RCC 7860 (cell line): Measurements from ENCODE around the gene TRIM41.
"Not testable (repeated sequence)": the region's sequence is repeated elsewhere in the genome, so short reads cannot be mapped to it uniquely, and the experiment has no call there.

Experiments used
- DNase-seq: peaks from one replicate; pipeline ENCODE4 v3.0.0-alpha.2; 2015; ENCODE audit warnings: low spot score
- FAIRE-seq: peaks from 2 replicates; lab custom pipeline; 2012; peaks lifted over from hg19 to GRCh38; lab: Jason Lieb, UNC

The TRIM41 gene

DNA sequence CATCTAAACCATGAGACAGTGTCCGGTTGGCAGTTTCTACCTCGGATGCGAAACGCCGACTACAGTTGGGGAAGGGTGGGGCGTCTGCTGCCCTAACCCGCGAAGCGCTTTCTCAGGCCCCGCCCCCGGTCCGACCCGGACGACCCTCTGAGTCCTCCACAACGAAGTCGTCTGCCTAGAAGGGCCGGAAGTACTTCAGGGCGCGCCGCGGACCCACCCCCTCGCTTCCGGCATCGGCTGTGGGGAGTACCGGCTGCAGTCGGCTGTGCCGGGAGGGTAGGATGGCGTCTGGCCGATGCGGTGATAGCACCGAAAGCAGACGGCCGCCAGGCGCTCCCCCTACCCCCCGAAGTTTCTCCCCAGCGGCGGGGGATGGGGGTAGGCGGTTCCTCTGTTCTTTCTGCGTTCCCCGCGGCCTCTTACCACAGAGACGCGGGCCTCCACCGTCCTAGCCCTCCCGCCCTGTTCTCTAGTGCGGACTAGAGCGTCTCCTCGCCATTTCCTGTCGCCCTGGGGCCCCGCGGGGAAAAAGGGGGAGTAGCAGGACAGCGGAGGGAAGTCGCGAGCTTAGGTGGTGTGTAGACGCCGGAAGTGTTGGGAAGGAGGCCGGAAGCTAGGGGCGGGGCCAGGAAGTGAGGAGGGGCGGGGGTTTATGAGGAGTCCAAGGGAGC lies at the start of gene TRIM41:
TRIM41 (plus strand) TSS at position 224 of the 671 bp plus-strand sequence. CDS start 719 bp downstream, outside the sequence.
- DNase-seq (peak; percentile 96), FAIRE-seq (peak; percentile 81)

GRCh38 chr5:181173420-181174342 lies 49.4 kb upstream of the TRIM41 start:
- DNase-seq (peak; percentile 60), FAIRE-seq (no peak)

- DNase-seq, result no peak
- no peak for FAIRE-seq
Observed at GRCh38 chr5:181176254-181176952, 46.7 kb upstream of the TRIM41 start.

DNA sequence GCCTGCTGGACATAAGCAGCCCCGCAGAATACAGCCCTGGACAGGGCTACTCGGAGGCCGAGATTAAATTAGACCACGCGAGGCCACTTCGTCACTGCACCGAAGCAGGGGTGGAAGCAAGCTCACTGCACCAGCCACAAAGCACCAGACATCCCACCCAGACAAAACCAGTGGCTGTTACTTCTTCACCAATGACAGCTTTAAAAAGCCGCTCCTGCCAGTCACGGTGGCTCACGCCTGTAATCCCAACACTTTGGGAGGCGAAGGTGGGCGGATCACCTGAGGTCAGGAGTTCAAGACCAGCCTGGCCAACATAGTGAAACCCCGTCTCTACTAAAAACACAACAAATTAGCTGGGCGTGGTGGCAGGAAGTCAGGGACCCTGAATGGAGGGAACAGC lies 45.5 kb upstream of the TRIM41 start:
- not testable (repeated sequence) for FAIRE-seq, DNase-seq

- peak; percentile 59 for DNase-seq
- no peak for FAIRE-seq
Observed at GRCh38 chr5:181181650-181182565, 41.2 kb upstream of the TRIM41 start.

GRCh38 chr5:181182651-181183050 lies 40.4 kb upstream of the TRIM41 start:
- DNase-seq (no peak), FAIRE-seq (no peak)

DNA sequence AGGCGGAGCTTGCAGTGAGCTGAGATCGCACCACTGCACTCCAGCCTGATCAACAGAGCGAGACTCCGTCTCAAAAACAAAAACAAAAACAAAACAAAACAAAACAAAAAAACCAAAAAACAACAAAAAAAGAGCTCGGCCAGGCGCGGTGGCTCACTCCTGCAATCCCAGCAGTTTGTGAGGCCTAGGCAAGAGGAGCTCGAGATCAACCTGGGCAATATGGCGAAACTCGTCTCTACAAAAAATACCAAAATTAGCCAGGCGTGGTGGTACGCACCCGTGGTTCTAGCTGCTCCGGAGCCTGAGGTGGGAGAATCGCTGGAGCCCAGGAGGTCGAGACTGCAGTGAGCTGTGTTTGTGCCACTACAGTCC lies 38.2 kb upstream of the TRIM41 start:
- FAIRE-seq (no peak), DNase-seq (no peak)

GRCh38 chr5:181185560-181185959 lies 37.5 kb upstream of the TRIM41 start:
- FAIRE-seq, result no peak

GRCh38 chr5:181186022-181186421 lies 37.1 kb upstream of the TRIM41 start:
- FAIRE-seq, result no peak
- no peak for DNase-seq

More at GRCh38 chr5:181185560-181185959, 37.5 kb upstream of the TRIM41 start:
- DNase-seq, result no peak

DNA sequence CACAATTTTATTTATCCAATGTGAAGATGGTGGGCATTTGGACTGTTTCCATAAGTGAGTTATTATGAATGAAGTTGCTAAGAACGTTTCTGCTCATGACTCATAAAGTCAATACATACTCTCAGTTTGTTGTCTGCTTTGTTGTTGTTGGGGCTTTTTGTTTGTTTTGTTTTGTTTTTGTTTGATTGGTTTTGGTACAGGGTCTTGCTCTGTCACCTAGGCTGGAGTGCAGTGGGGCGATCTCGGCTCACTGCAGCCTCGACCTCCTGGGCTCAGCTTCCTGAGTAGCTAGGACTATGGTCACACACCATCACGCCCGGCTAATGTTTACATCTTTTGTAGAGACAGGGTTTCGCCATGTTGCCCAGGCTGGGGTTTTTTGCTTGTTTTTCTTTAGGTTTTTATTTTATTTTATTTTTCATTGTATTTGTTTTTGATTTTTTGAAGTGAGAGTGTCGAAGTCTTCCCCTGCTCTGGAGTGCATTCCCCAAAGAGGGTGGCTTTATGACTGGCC lies 36.0 kb upstream of the TRIM41 start:
- DNase-seq, result peak; percentile 45
- FAIRE-seq, result no peak

GRCh38 chr5:181187500-181188213 lies 35.4 kb upstream of the TRIM41 start:
- FAIRE-seq (no peak), DNase-seq (peak; percentile 94)

- peak; percentile 22 for FAIRE-seq
- peak; percentile 84 for DNase-seq
Observed at GRCh38 chr5:181188700-181189362, 34.2 kb upstream of the TRIM41 start.

- DNase-seq (no peak), FAIRE-seq (no peak)
Observed at GRCh38 chr5:181189363-181189961, 33.6 kb upstream of the TRIM41 start.

DNA sequence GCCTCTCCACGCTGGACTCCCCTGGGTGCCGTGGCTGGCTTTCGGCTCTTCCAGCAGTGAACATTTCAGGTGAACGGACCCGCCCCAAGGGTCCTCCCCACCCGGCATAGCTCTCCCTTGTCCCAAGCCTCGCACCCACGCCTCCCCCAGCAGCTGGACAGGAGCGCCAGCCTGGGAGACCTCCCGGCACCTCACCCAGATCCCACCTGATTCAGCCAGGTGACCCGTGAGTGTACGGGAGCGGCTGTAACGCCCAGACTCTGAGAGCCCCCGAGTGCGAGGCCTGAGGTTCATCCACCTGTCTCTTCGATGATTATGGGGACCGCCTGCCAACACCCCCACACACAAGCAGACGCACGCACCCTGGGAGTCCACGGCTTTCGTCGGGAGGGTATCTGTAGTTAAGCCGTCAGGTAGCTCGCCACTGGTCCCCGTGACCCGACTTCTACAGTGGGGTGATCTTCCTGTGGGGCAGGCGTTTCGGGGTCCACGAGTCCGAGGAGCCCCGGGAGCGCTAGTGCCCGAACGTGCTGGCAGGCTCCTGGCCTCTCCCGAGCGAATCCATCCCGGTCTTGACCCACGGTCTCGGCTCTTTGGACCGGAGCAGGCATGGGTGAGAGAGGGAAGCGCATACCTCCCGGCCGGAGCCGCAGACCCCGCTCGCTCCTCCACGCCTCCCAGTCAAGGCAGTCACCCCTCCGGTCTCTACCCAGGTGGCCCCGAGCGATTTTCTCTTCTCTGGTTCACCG lies 32.9 kb upstream of the TRIM41 start:
- FAIRE-seq (no peak), DNase-seq (no peak)

DNA sequence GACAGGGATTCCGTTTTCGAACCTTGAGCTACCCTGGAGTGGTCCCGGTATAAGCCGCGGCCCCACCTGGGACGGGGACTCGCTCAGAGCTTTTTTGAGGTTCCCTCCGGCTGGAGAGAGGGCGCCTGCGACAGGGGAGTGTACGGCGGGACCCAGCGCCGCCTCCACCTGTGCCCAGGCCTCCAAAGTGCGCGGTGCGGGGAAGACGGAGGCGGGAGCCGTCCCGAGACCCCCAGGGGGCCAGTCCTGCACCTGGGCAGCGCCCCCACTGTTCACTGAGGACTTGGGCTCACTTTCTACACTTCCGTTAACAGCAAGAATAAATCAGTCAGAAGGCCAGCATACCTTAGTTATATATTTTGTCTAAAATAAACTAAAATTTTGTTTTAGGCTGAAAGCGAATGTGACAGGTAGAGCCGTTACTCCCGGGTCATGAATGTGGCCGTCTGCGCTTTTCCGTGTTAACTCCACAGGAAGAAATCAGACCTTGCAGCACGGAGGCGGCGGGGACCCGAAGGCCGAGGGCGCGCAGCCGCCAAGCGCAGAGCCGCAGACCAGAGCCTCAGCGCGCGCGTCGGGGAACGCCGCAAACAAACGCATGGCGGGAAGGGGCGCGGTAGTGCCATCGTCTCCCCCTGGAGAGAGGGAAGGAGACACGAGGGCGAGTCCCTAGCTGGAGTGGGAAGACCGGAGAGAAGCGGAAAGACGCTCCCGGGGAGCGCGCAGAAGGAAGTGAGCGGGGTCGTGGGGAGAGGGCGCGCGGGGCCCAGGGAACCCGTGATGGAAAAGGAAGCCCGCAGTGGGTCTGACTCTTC lies 32.2 kb upstream of the TRIM41 start:
- DNase-seq (no peak), FAIRE-seq (no peak)

- DNase-seq, result peak; percentile 93
- FAIRE-seq, result no peak
Observed at GRCh38 chr5:181191526-181192336, 31.4 kb upstream of the TRIM41 start.
